Small intestine (tissue), 7 donors: ENCODE results near the gene SCOC. TPM values are rescaled to one million over a fixed set of nuclear protein-coding genes. Genes with fewer than 3 reads are reported as not detected.
"Not testable (repeated sequence)": the region's sequence is repeated elsewhere in the genome, so short reads cannot be mapped to it uniquely, and the experiment has no call there.

Experiments
- DNase-seq, 2 donors: peaks; one replicate each; pipeline versions ENCODE4 v3.0.0 to v3.0.0-alpha.2; 2013
- FAIRE-seq: peaks from 2 replicates; lab custom pipeline; 2012; peaks lifted over from hg19 to GRCh38; lab: Jason Lieb, UNC
- H3K27ac ChIP-seq, 3 donors: one replicate each; pipeline ENCODE4 v1.5.1; 2013; ENCODE audit warnings: low read length in 2 of 3, mild to moderate bottlenecking in 2 of 3, control low read depth in 1 of 3, inconsistent platforms in 1 of 3, low read depth in 1 of 3, moderate library complexity in 1 of 3
- H3K27me3 ChIP-seq, 3 donors: one replicate each; pipeline ENCODE4 v1.6.1; 2013; ENCODE audit warnings: low read length in 3 of 3, inconsistent platforms in 1 of 3; ENCODE audit not compliant: control insufficient read depth in 3 of 3, insufficient read depth in 3 of 3
- H3K36me3 ChIP-seq, 3 donors: one replicate each; pipeline ENCODE4 v1.6.1; 2013; ENCODE audit warnings: low read length in 3 of 3, inconsistent platforms in 1 of 3, low read depth in 1 of 3, mild to moderate bottlenecking in 1 of 3, moderate library complexity in 1 of 3; ENCODE audit not compliant: control insufficient read depth in 3 of 3, insufficient read depth in 2 of 3
- H3K4me1 ChIP-seq, 3 donors: one replicate each; pipeline ENCODE4 v1.6.1; 2013; ENCODE audit warnings: low read length in 2 of 3, inconsistent platforms in 1 of 3, low read depth in 1 of 3, mild to moderate bottlenecking in 1 of 3, moderate library complexity in 1 of 3; ENCODE audit not compliant: control insufficient read depth in 3 of 3, insufficient read depth in 2 of 3
- H3K4me3 ChIP-seq, 3 donors: one replicate each; pipeline ENCODE4 v1.5.1; 2013; ENCODE audit warnings: low read length in 3 of 3, control low read depth in 1 of 3, inconsistent platforms in 1 of 3, low read depth in 1 of 3, mild to moderate bottlenecking in 1 of 3, moderate library complexity in 1 of 3
- H3K9me3 ChIP-seq, 2 donors: one replicate each; pipeline ENCODE4 v1.6.1; 2013; ENCODE audit warnings: low read depth in 1 of 2, low read length in 1 of 2; ENCODE audit not compliant: control insufficient read depth in 2 of 2, insufficient read depth in 1 of 2
- WGBS, 3 donors: extraction: QIAGEN DNeasy Blood & Tissue Kit; methylation state at CpG; one replicate each; pipeline ENCODE4 v1.1.7; 2013; 5-methylcytosine and 5-hydroxymethylcytosine counted together
- polyA plus RNA-seq, 4 donors: library from polyadenylated mRNA; stranded (reverse) in 3 of 4; unstranded in 1 of 4; fragments of 200-250 nt in 3 of 4; fragments of 120-200 nt in 1 of 4; gene quantifications; one replicate each; pipeline versions ENCODE4 v1.2.1 to v1.2.3, GENCODE V29; 2013
- donor health status: healthy with polysubstance abuse.
- donor health status: control.
- donor health status: control.
- donor health status: Bipolar disorder and iron deficiency.
- donor health status: healthy.

Gene SCOC
- polyA plus RNA-seq, 4 donors: 55.9 to 81.9 (median 67.8) TPM

DNA sequence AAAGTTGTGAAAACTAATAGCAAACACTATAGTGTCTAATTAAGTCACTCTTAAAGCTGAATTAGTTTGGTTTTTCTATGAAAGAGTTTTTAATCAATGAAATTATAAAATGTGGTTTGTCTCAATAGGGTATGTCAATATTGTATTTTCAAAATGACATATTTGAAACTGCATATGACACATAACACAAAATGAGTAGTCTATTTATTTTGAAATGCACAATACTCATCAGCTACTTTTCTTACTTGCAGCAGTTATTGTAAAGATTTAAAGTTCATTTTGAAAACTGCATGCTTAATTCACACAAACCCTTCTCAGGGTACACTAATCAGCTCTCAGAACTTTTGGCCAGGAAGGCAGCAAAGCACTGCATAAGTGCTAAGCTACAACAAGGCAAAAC lies 32.8 kb downstream of the SCOC start:
- Histone ChIP-seq H3K9me3 (no peaks in the 10 kb centered on the region), H3K36me3 (no peaks in the 10 kb centered on the region), H3K4me1 (no peaks in the 10 kb centered on the region), H3K27me3 (no peaks in the 10 kb centered on the region), H3K4me3 (no peak overlapping the region), H3K27ac (no peak overlapping the region)
- no peak for DNase-seq
- FAIRE-seq: no peak

DNA sequence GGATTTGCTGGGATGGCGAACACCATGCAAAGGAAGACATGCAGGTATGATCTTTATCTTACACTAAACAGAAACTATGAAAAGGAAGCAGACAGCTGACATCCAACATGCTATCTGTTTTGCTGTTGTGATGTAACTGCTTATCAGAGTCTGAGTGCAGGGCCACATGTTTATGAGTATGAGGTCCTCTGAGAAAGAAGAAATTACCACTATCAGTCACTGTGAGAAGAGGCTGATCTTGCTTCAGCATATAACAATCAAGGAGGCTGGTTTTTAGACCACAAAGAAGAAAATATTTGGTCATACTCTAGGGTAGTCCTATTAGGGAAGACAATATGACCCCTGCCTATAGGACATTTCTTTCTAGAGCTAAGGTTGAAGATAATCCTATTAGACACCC lies 35.5 kb downstream of the SCOC start:
- Histone ChIP-seq H3K27ac (no peak overlapping the region), H3K9me3 (no peaks in the 10 kb centered on the region), H3K4me3 (no peak overlapping the region), H3K27me3 (no peaks in the 10 kb centered on the region), H3K4me1 (no peaks in the 10 kb centered on the region), H3K36me3 (no peaks in the 10 kb centered on the region)
- WGBS, 3 donors: 75 to 86% (median 82%) methylated on average over 1 of the region's 1 CpG
- peak in 1 of 2 donors; percentile 2 for DNase-seq
- no peak for FAIRE-seq

DNA sequence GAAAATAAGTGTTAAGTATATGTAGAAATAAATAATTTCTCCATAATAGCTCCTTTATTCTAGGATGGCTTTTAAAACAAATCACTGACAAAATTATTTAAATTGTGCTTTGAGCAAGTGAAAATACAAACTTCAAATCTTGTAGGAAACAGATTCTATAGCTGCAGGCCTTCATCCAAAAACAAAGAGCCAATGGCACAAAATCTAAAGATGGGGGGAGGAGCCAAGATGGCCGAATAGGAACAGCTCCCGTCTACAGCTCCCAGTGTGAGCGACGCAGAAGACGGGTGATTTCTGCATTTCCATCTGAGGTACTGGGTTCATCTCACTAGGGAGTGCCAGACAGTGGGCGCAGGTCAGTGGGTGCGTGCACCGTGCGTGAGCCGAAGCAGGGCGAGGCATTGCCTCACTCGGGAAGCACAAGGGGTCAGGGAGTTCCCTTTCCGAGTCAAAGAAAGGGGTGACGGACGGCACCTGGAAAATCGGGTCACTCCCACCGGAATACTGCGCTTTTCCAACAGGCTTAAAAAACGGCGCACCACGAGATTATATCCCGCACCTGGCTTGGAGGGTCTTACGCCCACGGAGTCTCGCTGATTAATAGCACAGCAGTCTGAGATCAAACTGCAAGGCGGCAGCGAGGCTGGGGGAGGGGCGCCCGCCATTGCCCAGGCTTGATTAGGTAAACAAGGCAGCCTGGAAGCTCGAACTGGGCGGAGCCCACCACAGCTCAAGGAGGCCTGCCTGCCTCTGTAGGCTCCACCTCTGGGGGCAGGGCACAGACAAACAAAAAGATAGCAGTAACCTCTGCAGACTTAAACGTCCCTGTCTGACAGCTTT lies 39.9 kb downstream of the SCOC start:
- FAIRE-seq, H3K4me3 ChIP-seq, DNase-seq, H3K9me3 ChIP-seq, H3K36me3 ChIP-seq, H3K27ac ChIP-seq, H3K27me3 ChIP-seq, H3K4me1 ChIP-seq: not testable (repeated sequence)
- WGBS, 3 donors: 85 to 89% (median 88%) methylated on average over 20 to 32 of the region's 32 CpGs

- no peak for DNase-seq
- Histone ChIP-seq H3K9me3 (no peaks in the 10 kb centered on the region), H3K27ac (no peak overlapping the region), H3K36me3 (no peaks in the 10 kb centered on the region), H3K4me3 (no peak overlapping the region), H3K4me1 (no peaks in the 10 kb centered on the region), H3K27me3 (peaks cover 0 to 14% (median 0%) of the 10 kb centered on the region in 3 donors)
- FAIRE-seq: no peak
Measured at GRCh38 chr4:140423106-140423505, 49.7 kb downstream of the SCOC start.

GRCh38 chr4:140426610-140427105 lies 53.2 kb downstream of the SCOC start:
- no peaks in the 10 kb centered on the region for H3K9me3 ChIP-seq
- H3K27ac ChIP-seq: no peak overlapping the region
- peak overlapping the region in 2 of 3 donors; percentile 61 to 65 for H3K4me3 ChIP-seq
- H3K27me3 ChIP-seq: peaks cover 0 to 14% (median 0%) of the 10 kb centered on the region in 3 donors
- no peaks in the 10 kb centered on the region for H3K4me1 ChIP-seq
- WGBS, 3 donors: 8 to 12% (median 9%) methylated on average over 19 to 23 of the region's 23 CpGs
- FAIRE-seq (no peak), DNase-seq (no peak)
- no peaks in the 10 kb centered on the region for H3K36me3 ChIP-seq

DNA sequence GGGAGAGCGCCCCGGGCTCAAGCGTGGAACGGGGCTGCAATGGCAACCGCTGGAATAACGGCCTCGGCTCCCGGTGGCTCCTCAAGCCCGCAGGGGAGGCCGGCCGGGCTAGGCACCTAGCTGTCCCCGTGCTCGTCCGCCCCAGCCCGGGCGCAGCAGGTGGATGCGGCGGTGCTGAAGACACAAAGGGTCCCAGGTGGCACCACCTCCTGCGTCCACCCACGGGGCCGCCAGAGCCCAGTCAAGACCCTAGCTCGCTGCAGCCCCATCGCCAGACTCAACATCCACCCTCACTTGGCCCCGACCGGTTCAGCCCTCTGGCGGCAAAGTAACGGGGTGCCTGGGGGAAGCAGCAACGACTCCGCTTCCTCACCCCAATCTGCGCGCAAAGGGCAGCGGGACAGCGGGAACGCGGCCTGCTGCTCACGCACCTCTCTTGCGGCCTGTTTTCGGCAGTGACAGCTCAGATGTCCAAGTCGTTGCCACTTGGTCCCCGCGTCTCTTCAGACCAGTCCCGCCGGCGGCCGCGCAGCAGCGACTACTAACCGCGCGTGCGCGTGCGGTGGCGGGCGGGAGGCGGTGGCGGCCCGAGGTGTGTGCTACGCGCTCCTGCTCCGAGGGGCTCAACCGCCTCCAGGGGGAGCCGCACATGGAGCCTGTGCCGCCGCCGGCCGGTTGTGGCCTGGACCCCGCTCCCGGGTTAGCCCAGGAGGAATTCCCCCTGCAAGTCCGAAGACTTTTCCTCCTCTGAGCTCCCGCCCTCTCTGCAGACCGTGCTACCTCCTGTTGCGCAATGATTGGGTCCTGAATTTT lies 53.9 kb downstream of the SCOC start, which contains the start of gene CLGN:
Gene CLGN (minus strand): TSS at position 543 of the 813 bp plus-strand sequence. CDS start 14,570 bp downstream, outside the sequence.
- WGBS, 3 donors: 1% methylated on average over 65 to 73 of the region's 73 CpGs
- H3K27ac ChIP-seq: peak within 1 kb of the TSS in 1 of 3 donors; percentile 8
- H3K36me3 ChIP-seq: no peaks in the 10 kb centered on the region
- H3K4me3 ChIP-seq: peak within 1 kb of the TSS; percentile 34 to 65 (median 61)
- DNase-seq: peak; percentile 49 to 80
- peaks cover 0 to 14% (median 0%) of the 10 kb centered on the region in 3 donors for H3K27me3 ChIP-seq
- no peaks in the 10 kb centered on the region for H3K9me3 ChIP-seq
- no peaks in the 10 kb centered on the region for H3K4me1 ChIP-seq
- no peak for FAIRE-seq

- peaks cover 0 to 14% (median 0%) of the 10 kb centered on the region in 3 donors for H3K27me3 ChIP-seq
- no peaks in the 10 kb centered on the region for H3K4me1 ChIP-seq
- WGBS, 3 donors: 37 to 47% (median 44%) methylated on average over 7 of the region's 7 CpGs
- no peaks in the 10 kb centered on the region for H3K9me3 ChIP-seq
- DNase-seq (no peak), FAIRE-seq (no peak)
- no peak overlapping the region for H3K27ac ChIP-seq
- H3K36me3 ChIP-seq: no peaks in the 10 kb centered on the region
- H3K4me3 ChIP-seq: peak overlapping the region; percentile 5 to 65 (median 61)
Measured at GRCh38 chr4:140427919-140428471, 54.5 kb downstream of the SCOC start.
